Muscle of leg (tissue), 16 donors: ENCODE data around the gene B3GNT2. TPM values are rescaled to one million over a fixed set of nuclear protein-coding genes. Genes with fewer than 3 reads are reported as not detected.
"Not testable (repeated sequence)": the region's sequence is repeated elsewhere in the genome, so short reads cannot be mapped to it uniquely, and the experiment has no call there.

Experiments used
- DNase-seq: peaks from one replicate; pipeline ENCODE4 v3.0.0; 2013
- H3K27ac ChIP-seq: one replicate; pipeline ENCODE4 v1.5.1; 2013; ENCODE audit warnings: mild to moderate bottlenecking, low read length, control low read depth
- H3K27me3 ChIP-seq: one replicate; pipeline ENCODE4 v1.6.1; 2013; ENCODE audit warnings: low read length; ENCODE audit not compliant: control insufficient read depth, insufficient read depth
- H3K36me3 ChIP-seq: one replicate; pipeline ENCODE4 v1.6.1; 2013; ENCODE audit warnings: low read length; ENCODE audit not compliant: control insufficient read depth, insufficient read depth
- H3K4me1 ChIP-seq: one replicate; pipeline ENCODE4 v1.6.1; 2013; ENCODE audit warnings: low read length; ENCODE audit not compliant: control insufficient read depth, insufficient read depth
- H3K4me3 ChIP-seq: one replicate; pipeline ENCODE4 v1.5.1; 2013; ENCODE audit warnings: low read length, control low read depth
- H3K9me3 ChIP-seq: replicated peaks from 2 replicates; pipeline ENCODE4 v1.6.1; 2013; ENCODE audit warnings: low read depth, low read length; ENCODE audit not compliant: control insufficient read depth
- WGBS: methylation state at CpG from one replicate; pipeline ENCODE4 v1.1.5; 2013; ENCODE audit warnings: missing lambda C conversion rate; ENCODE audit not compliant: insufficient coverage; 5-methylcytosine and 5-hydroxymethylcytosine counted together
- long read RNA-seq, 11 donors: transcript quantifications; one replicate each; lab custom pipeline, GENCODE V29; 2026
- polyA plus RNA-seq, 8 donors: library from polyadenylated mRNA; unstranded; fragments of 120-200 nt; gene quantifications; one replicate each; pipeline versions ENCODE4 v1.2.1 to v1.2.3, GENCODE V29; 2013; ENCODE audit warnings: inconsistent platforms in 1 of 8, low replicate concordance in 1 of 8; ENCODE audit not compliant: insufficient read length in 8 of 8, insufficient read depth in 1 of 8
- total RNA-seq: library from RNA; stranded (reverse); fragments of 120-200 nt; gene quantifications from one replicate; pipeline ENCODE4 v1.2.4, GENCODE V29; 2013

Gene B3GNT2, protein sequence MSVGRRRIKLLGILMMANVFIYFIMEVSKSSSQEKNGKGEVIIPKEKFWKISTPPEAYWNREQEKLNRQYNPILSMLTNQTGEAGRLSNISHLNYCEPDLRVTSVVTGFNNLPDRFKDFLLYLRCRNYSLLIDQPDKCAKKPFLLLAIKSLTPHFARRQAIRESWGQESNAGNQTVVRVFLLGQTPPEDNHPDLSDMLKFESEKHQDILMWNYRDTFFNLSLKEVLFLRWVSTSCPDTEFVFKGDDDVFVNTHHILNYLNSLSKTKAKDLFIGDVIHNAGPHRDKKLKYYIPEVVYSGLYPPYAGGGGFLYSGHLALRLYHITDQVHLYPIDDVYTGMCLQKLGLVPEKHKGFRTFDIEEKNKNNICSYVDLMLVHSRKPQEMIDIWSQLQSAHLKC
- total RNA-seq = 9.8 TPM
- polyA plus RNA-seq = 10 to 100 TPM in 1 of 8 donors, 1 to 10 TPM in 7; 7.5 to 11.2 (median 8.7) TPM
- long read RNA-seq, donor 1, partial matches to known transcripts = 0 of 2 reads
- long read RNA-seq, donor 1, other reads (novel, unspliced or antisense) = 0 of 2 reads
- long read RNA-seq, donor 2, partial matches to known transcripts = 0 of 1 reads
- long read RNA-seq, donor 2, other reads (novel, unspliced or antisense) = 0 of 1 reads
- long read RNA-seq, donor 3, transcript B3GNT2-201 (2 exons, 2,763 nt) = major isoform, 5 of 5 reads
- long read RNA-seq, donor 3, partial matches to known transcripts = 0 of 5 reads
- long read RNA-seq, donor 3, other reads (novel, unspliced or antisense) = 0 of 5 reads
- long read RNA-seq, donor 4, transcript B3GNT2-201 (2 exons, 2,763 nt) = major isoform, 5 of 5 reads
- long read RNA-seq, donor 4, partial matches to known transcripts = 0 of 5 reads
- long read RNA-seq, donor 4, other reads (novel, unspliced or antisense) = 0 of 5 reads
- long read RNA-seq, donor 5, transcript B3GNT2-201 (2 exons, 2,763 nt) = major isoform, 13 of 13 reads
- long read RNA-seq, donor 5, partial matches to known transcripts = 0 of 13 reads
- long read RNA-seq, donor 5, other reads (novel, unspliced or antisense) = 0 of 13 reads
- long read RNA-seq, donor 6, transcript B3GNT2-201 (2 exons, 2,763 nt) = major isoform, 6 of 6 reads
- long read RNA-seq, donor 6, partial matches to known transcripts = 0 of 6 reads
- long read RNA-seq, donor 6, other reads (novel, unspliced or antisense) = 0 of 6 reads
- long read RNA-seq, donor 7, transcript B3GNT2-201 (2 exons, 2,763 nt) = major isoform, 5 of 5 reads
- long read RNA-seq, donor 7, partial matches to known transcripts = 0 of 5 reads
- long read RNA-seq, donor 7, other reads (novel, unspliced or antisense) = 0 of 5 reads
- long read RNA-seq, donor 8, partial matches to known transcripts = 0 of 4 reads
- long read RNA-seq, donor 8, other reads (novel, unspliced or antisense) = 0 of 4 reads
- long read RNA-seq, donor 9, transcript B3GNT2-201 (2 exons, 2,763 nt) = major isoform, 7 of 7 reads
- long read RNA-seq, donor 9, partial matches to known transcripts = 0 of 7 reads
- long read RNA-seq, donor 9, other reads (novel, unspliced or antisense) = 0 of 7 reads
- long read RNA-seq, donor 10, transcript B3GNT2-201 (2 exons, 2,763 nt) = major isoform, 8 of 8 reads
- long read RNA-seq, donor 10, partial matches to known transcripts = 0 of 8 reads
- long read RNA-seq, donor 10, other reads (novel, unspliced or antisense) = 0 of 8 reads
- long read RNA-seq, donor 11, partial matches to known transcripts = 0 of 1 reads
- long read RNA-seq, donor 11, other reads (novel, unspliced or antisense) = 0 of 1 reads

DNA sequence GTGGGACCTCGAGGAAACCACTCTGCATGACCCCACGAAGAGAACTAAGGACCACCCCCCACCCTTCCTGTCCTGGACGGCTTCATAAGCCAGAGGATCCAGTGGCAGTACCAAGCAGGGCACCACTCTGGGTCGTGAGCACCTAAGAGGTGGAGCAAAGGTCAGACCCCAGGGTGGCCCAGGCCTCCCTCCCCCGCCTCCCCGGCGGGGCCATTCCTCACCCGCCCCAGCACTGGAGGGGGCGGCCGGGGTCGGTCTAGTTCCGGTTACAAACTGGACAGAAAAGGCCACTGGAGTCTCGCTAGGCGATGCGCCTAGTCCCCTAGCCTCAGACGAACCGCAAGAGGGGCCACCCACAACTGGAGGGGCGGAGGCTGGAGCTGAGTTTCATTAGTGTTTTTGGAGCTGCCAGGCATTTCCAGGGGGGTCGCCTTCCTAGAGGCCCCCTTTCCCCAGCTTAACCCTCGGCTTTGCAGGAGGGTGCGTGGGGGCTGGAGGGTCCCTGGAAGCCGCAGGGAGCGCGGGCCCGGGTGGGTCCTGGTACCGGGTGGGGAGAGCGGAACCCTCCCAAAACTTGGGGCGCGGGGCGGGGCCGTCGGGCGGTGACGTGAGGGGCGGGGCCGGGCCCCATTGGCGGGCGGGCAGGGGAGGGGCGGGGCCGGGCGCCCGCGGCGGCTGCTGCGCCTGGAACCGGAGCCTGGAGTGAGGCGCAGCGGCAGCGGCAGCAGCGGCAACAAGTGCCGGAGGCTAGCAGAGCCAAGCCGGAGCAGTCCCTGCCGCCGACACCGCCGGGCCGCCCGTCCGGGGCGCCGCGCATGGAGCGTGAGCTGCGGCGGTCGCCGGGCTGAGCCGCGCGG, at the start of gene B3GNT2:
B3GNT2 (plus strand) TSS at position 695 of the 857 bp plus-strand sequence. CDS start 26,106 bp downstream, outside the sequence.
- peak; percentile 89 for DNase-seq
- Histone ChIP-seq H3K36me3 (no peaks in the 10 kb centered on the region), H3K4me1 (peaks cover 18% of the 10 kb centered on the region), H3K27ac (peak within 1 kb of the TSS; percentile 85), H3K4me3 (peak within 1 kb of the TSS; percentile 97), H3K9me3 (no peaks in the 10 kb centered on the region), H3K27me3 (no peaks in the 10 kb centered on the region)
- WGBS = under 1% methylated on average over 67 of the region's 70 CpGs

GRCh38 chr2:62146790-62147189, 49.1 kb upstream of the B3GNT2 start:
- no CpG with 5 or more reads among the region's 7 CpGs for WGBS
- H3K27ac ChIP-seq, H3K9me3 ChIP-seq, H3K27me3 ChIP-seq, DNase-seq, H3K4me3 ChIP-seq, H3K36me3 ChIP-seq, H3K4me1 ChIP-seq: not testable (repeated sequence)

GRCh38 chr2:62147610-62148301, 48.2 kb upstream of the B3GNT2 start:
- no CpG with 5 or more reads among the region's 4 CpGs for WGBS
- Histone ChIP-seq H3K27me3 (no peaks in the 10 kb centered on the region), H3K9me3 (no peaks in the 10 kb centered on the region), H3K36me3 (no peaks in the 10 kb centered on the region), H3K27ac (no peak overlapping the region), H3K4me3 (no peak overlapping the region), H3K4me1 (peaks cover 4% of the 10 kb centered on the region)
- no peak for DNase-seq

GRCh38 chr2:62149708-62150107, 46.2 kb upstream of the B3GNT2 start:
- H3K9me3 ChIP-seq = peaks cover 2% of the 10 kb centered on the region
- peaks cover 4% of the 10 kb centered on the region for H3K4me1 ChIP-seq
- no peak overlapping the region for H3K27ac ChIP-seq
- H3K4me3 ChIP-seq = no peak overlapping the region
- no peak for DNase-seq
- no peaks in the 10 kb centered on the region for H3K27me3 ChIP-seq
- H3K36me3 ChIP-seq = no peaks in the 10 kb centered on the region

DNA sequence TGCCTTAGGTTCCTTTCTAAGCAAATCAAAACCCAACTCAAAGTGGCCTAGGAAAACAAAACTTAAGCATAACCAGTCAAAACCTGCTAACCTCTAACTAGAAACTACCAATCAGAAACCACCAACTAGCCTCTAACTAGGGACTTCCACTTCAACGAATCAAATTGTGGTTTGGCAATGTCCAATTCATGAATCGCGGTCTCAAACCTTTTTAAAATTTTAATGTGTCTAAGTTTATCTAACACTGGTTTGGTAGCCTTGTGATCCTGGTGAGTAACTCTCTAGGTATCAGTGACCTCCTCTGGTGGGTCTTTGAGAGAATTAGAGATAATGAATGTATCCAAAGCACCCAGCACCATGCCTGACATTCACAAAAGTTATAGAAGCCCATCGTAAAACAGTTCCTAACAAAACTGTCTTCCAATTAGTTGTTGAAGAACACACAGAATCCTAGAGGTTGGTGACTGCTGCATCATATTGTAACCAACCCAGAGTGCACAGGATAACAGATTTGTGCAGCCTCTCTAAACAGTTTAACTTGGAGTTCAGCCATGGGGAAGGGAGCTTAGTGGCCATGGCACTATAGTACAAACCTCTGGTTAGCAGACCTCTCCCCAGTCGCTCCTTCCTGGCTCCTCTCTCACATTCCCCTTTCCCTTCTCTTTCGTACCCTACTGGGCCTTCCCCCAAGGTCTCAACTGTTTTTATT, 45.2 kb upstream of the B3GNT2 start:
- 80% methylated on average over 1 of the region's 6 CpGs for WGBS
- peaks cover 7% of the 10 kb centered on the region for H3K9me3 ChIP-seq
- DNase-seq = no peak
- H3K27ac ChIP-seq = no peak overlapping the region
- H3K36me3 ChIP-seq = no peaks in the 10 kb centered on the region
- H3K27me3 ChIP-seq = no peaks in the 10 kb centered on the region
- H3K4me1 ChIP-seq = peaks cover 4% of the 10 kb centered on the region
- H3K4me3 ChIP-seq = no peak overlapping the region

GRCh38 chr2:62151306-62151638, 44.6 kb upstream of the B3GNT2 start:
- no peaks in the 10 kb centered on the region for H3K36me3 ChIP-seq
- no peak for DNase-seq
- H3K27ac ChIP-seq = no peak overlapping the region
- H3K4me1 ChIP-seq = peaks cover 4% of the 10 kb centered on the region
- no peaks in the 10 kb centered on the region for H3K27me3 ChIP-seq
- 90% methylated on average over 2 of the region's 4 CpGs for WGBS
- H3K4me3 ChIP-seq = no peak overlapping the region
- peaks cover 8% of the 10 kb centered on the region for H3K9me3 ChIP-seq

- Histone ChIP-seq H3K27ac (no peak overlapping the region), H3K4me1 (peaks cover 4% of the 10 kb centered on the region), H3K9me3 (peaks cover 8% of the 10 kb centered on the region), H3K27me3 (no peaks in the 10 kb centered on the region), H3K36me3 (no peaks in the 10 kb centered on the region), H3K4me3 (no peak overlapping the region)
- DNase-seq = no peak
- 61% methylated on average over 3 of the region's 3 CpGs for WGBS
Measured at GRCh38 chr2:62152000-62152399, 43.9 kb upstream of the B3GNT2 start.

- H3K9me3 ChIP-seq = peaks cover 8% of the 10 kb centered on the region
- DNase-seq = no peak
- H3K27ac ChIP-seq = no peak overlapping the region
- H3K27me3 ChIP-seq = no peaks in the 10 kb centered on the region
- no peaks in the 10 kb centered on the region for H3K36me3 ChIP-seq
- 77% methylated on average over 3 of the region's 6 CpGs for WGBS
- no peak overlapping the region for H3K4me3 ChIP-seq
- no peaks in the 10 kb centered on the region for H3K4me1 ChIP-seq
Measured at GRCh38 chr2:62156861-62157496, 38.9 kb upstream of the B3GNT2 start.
